Measurements from ENCODE around the gene COX7A2L.

COX7A2L gene

DNA sequence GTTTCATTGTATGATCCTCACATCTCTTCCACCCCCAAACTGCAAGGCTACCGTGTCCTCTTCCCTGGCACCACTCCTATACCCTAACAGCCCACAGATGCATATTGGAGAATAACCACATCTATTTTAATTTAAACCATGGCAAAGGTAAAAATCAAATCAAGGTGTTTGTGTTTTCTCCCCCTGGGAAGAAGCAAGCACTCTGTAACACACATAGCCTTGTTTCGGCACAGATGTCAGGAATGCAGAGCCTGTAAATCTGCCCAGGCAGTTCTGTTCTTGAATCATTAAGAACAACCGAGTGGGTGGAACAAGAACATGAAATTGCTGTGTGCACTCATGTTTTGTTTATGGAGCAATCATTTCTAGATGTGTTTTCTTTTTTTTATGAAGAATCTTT lies 6.8 kb upstream of the COX7A2L start:
- in situ Hi-C loops (cut with HindIII; ENCODE audit: low sequenced_read_pairs), result no loop called here
- TF ChIP-seq CTCF (IDR thresholded peaks at IDR 0.05; ENCODE audit: low read depth, low read length, missing control alignments), result no peak
- no peak for DNase-seq (ENCODE audit: low read depth)
- H3K4me3 ChIP-seq (ENCODE audit: low read depth, low read length), result no peak overlapping the region

- no peak for TF ChIP-seq CTCF (IDR thresholded peaks at IDR 0.05; ENCODE audit: low read depth, low read length, missing control alignments)
- in situ Hi-C loops (cut with HindIII; ENCODE audit: low sequenced_read_pairs), result no loop called here
- H3K4me3 ChIP-seq (ENCODE audit: low read depth, low read length), result no peak overlapping the region
- no peak for DNase-seq (ENCODE audit: low read depth)
Observed at GRCh38 chr2:42366411-42366810, 5.4 kb upstream of the COX7A2L start.

DNA sequence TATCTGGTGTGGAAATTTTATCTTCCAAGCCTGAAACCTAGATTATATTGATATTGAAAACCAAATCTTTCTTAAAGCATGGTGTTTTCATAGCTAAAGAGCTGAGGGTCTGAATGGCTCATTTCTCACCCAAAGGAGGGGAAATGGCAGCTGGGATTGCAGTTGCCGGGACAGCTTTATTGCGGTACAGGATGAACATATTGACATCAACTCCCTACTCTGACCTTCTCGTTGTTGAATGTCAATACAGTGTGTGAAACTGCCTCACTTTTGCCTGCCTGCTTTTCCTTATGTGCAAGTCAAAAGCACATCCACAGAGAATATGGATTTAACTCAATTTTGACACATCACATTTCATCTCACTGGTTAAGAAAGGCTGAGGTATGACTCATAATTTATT lies 3.6 kb upstream of the COX7A2L start:
- no peak overlapping the region for H3K4me3 ChIP-seq (ENCODE audit: low read depth, low read length)
- no peak for TF ChIP-seq CTCF (IDR thresholded peaks at IDR 0.05; ENCODE audit: low read depth, low read length, missing control alignments)
- in situ Hi-C loops (cut with HindIII; ENCODE audit: low sequenced_read_pairs), result no loop called here
- DNase-seq (ENCODE audit: low read depth), result no peak

DNA sequence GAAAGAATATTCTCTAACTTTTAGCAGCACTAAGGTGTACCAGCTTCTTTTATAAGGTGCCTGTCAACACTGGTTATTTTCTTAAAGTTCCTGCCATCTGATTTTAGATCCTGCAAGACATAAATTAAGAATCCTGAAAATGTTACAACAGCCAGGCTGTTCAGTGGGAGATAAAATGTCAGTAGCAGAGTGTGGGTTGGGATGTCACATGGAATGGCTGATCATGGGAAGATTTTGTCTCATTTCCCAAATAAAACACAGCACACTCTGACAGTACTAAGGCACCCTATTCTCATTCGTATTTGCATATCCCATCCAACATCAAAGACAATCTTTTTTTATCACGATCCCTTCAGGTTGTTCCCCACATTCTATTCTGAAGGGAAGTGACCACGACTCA lies 2.4 kb upstream of the COX7A2L start:
- TF ChIP-seq CTCF (IDR thresholded peaks at IDR 0.05; ENCODE audit: low read depth, low read length, missing control alignments), result no peak
- in situ Hi-C loops (cut with HindIII; ENCODE audit: low sequenced_read_pairs), result no loop called here
- no peak for DNase-seq (ENCODE audit: low read depth)
- H3K4me3 ChIP-seq (ENCODE audit: low read depth, low read length), result no peak overlapping the region

DNA sequence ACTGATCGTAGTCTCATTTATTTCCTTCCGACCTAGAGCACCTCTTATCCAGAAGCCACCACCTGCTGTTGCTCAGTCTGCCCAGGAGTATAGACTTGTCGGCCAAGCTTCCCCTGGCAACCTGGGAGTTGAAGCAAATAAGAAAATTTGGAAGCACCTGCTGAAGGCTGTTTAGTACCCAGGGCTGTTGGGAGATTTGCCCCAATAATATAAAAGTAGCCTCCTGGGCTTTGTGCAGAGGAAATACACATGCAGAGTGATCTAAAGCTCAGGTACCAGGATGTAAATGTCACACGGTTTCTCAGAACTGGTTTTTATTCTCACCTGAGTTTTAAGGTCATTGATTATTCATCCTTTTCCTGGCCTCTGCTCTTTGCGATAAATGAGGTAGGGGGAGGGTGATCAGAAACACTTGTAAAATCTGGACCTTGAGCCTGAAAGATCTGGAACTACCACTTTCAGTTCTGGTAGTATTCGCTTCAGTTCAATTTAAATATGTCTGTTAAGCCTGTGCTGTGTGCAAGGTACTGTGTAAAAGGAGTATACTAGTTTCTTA lies 789 bp upstream of the COX7A2L start:
- in situ Hi-C loops (cut with HindIII; ENCODE audit: low sequenced_read_pairs), result no loop called here
- DNase-seq (ENCODE audit: low read depth), result no peak
- peak overlapping the region; percentile 22 for H3K4me3 ChIP-seq (ENCODE audit: low read depth, low read length)
- no peak for TF ChIP-seq CTCF (IDR thresholded peaks at IDR 0.05; ENCODE audit: low read depth, low read length, missing control alignments)

- TF ChIP-seq CTCF (IDR thresholded peaks at IDR 0.05; ENCODE audit: low read depth, low read length, missing control alignments), result no peak
- no peak for DNase-seq (ENCODE audit: low read depth)
- in situ Hi-C loops (cut with HindIII; ENCODE audit: low sequenced_read_pairs), result no loop called here
- H3K4me3 ChIP-seq (ENCODE audit: low read depth, low read length), result peak overlapping the region; percentile 85
Observed at GRCh38 chr2:42360493-42360889, 526 bp downstream of the COX7A2L start.

All from astrocyte of the cerebellum (primary cell).